ENCODE measurements around the gene BSDC1.

The BSDC1 gene

GRCh38 chr1:32353431-32353830 lies 40.8 kb downstream of the BSDC1 start:
- no peak for ATAC-seq
- Mint-ChIP-seq H3K27ac (peak overlapping the region; percentile 9), H3K36me3 (peaks cover 6% of the 10 kb centered on the region), H3K27me3 (no peaks in the 10 kb centered on the region), H3K4me3 (peak overlapping the region; percentile 50), H3K4me1 (peaks cover 38% of the 10 kb centered on the region), H3K9me3 (no peaks in the 10 kb centered on the region)

GRCh38 chr1:32352831-32353383 lies 41.3 kb downstream of the BSDC1 start:
- Mint-ChIP-seq H3K4me3 (peak overlapping the region; percentile 50), H3K27ac (peak overlapping the region; percentile 9), H3K9me3 (no peaks in the 10 kb centered on the region), H3K4me1 (peaks cover 38% of the 10 kb centered on the region), H3K36me3 (peaks cover 6% of the 10 kb centered on the region), H3K27me3 (no peaks in the 10 kb centered on the region)
- ATAC-seq, result no peak

GRCh38 chr1:32352239-32352745 lies 41.9 kb downstream of the BSDC1 start:
- Mint-ChIP-seq H3K4me1 (peaks cover 33% of the 10 kb centered on the region), H3K36me3 (peaks cover 6% of the 10 kb centered on the region), H3K27ac (peak overlapping the region; percentile 68), H3K9me3 (no peaks in the 10 kb centered on the region), H3K27me3 (no peaks in the 10 kb centered on the region), H3K4me3 (peak overlapping the region; percentile 85)
- ATAC-seq, result no peak

GRCh38 chr1:32351399-32352238 lies 42.6 kb downstream of the BSDC1 start:
- no peaks in the 10 kb centered on the region for H3K9me3 Mint-ChIP-seq
- peaks cover 4% of the 10 kb centered on the region for H3K36me3 Mint-ChIP-seq
- peak; percentile 96 for ATAC-seq
- H3K27ac Mint-ChIP-seq, result peak overlapping the region; percentile 68
- H3K4me1 Mint-ChIP-seq, result peaks cover 30% of the 10 kb centered on the region
- peak overlapping the region; percentile 85 for H3K4me3 Mint-ChIP-seq
- no peaks in the 10 kb centered on the region for H3K27me3 Mint-ChIP-seq

GRCh38 chr1:32350785-32351398 lies 43.3 kb downstream of the BSDC1 start:
- Mint-ChIP-seq H3K9me3 (no peaks in the 10 kb centered on the region), H3K27ac (peak overlapping the region; percentile 68), H3K36me3 (no peaks in the 10 kb centered on the region), H3K27me3 (no peaks in the 10 kb centered on the region), H3K4me3 (peak overlapping the region; percentile 85), H3K4me1 (peaks cover 26% of the 10 kb centered on the region)
- peak; percentile 75 for ATAC-seq

DNA sequence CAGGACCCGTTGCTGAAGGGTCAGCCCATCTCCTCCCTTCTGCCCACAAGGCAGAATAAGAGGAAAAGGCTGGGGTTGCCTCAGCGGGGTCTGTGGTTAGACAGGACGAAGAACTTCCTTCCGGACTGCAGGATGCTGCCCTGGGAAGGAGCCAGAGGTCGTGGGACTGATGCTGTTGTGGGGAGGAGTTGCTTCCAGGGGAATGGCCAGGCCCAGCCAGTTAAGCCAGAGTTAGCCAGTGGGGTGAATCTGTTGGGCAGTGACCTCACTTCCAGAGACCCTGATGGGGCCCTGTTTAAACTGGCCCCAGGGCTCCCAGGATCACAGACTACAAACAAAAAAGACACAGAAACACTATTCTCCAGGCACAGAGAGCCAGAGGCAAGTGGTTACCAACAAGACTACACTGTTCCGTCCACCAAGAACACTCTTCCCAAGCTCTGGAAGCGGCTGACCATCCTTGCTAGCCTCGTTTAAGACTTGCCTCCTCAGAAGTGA lies 45.0 kb downstream of the BSDC1 start:
- Mint-ChIP-seq H3K4me3 (no peak overlapping the region), H3K9me3 (no peaks in the 10 kb centered on the region), H3K27ac (no peak overlapping the region), H3K36me3 (no peaks in the 10 kb centered on the region), H3K4me1 (peaks cover 26% of the 10 kb centered on the region), H3K27me3 (no peaks in the 10 kb centered on the region)
- no peak for ATAC-seq

DNA sequence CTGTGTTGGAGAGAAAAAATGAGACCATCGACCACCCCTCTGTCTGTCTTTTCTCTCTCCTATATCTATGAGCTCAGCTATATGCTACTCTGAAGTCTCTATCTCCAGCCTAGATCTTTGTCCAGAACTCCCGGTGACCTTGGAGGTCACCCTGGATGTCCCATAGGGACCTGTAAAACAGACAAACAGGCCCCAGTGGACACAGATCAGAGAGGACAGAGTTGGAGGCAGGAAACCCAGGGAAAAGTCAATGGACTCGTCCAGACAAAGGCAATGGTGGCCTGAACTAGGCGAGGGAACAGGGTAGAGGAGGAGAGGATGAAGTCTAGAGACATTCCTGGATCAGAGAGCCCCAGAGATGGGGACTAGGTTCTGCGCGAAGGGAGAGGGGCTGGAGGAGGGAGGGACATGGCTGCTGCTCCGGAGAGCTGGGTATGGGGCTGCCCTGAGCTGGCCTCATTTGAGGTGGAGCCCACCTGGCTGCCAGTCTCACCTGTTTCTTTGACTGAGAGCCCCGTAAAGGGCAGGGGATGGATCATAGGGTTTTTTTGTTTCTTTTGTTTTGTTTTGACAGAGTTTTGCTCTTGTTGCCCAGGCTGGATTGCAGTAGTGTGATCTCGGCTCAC lies 47.6 kb downstream of the BSDC1 start:
- Mint-ChIP-seq H3K9me3 (no peaks in the 10 kb centered on the region), H3K27me3 (no peaks in the 10 kb centered on the region), H3K27ac (peak overlapping the region; percentile 15), H3K36me3 (no peaks in the 10 kb centered on the region), H3K4me1 (peaks cover 28% of the 10 kb centered on the region), H3K4me3 (no peak overlapping the region)
- no peak for ATAC-seq

DNA sequence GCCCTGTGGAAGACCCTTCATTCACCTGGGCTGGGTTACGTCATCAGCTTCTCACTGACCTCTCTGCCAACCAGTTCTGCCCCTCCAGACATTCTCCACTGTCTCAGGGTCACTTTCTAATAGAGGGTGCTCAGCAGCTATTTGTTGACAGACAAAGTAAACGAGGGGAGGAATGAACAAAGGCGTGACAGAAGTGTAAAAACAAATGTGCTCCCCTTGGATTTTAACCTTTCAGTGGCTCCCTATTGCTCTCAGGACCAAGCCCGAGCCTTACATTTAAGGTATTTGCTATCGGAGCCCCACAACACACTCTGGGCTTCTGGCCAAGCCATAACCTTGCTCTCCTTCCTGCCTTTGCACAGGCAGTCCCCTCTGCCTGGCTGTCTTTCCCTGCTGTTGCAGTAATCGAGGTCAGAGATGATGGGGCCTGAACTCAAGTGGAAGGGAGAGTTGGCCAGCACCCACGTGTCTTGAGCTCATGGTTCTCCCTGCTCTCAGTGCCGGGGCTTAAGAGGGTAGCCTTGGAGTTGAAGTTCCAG lies 48.9 kb downstream of the BSDC1 start:
- Mint-ChIP-seq H3K36me3 (no peaks in the 10 kb centered on the region), H3K27me3 (no peaks in the 10 kb centered on the region), H3K4me3 (no peak overlapping the region), H3K9me3 (no peaks in the 10 kb centered on the region), H3K4me1 (peaks cover 24% of the 10 kb centered on the region), H3K27ac (peak overlapping the region; percentile 15)
- no peak for ATAC-seq

DNA sequence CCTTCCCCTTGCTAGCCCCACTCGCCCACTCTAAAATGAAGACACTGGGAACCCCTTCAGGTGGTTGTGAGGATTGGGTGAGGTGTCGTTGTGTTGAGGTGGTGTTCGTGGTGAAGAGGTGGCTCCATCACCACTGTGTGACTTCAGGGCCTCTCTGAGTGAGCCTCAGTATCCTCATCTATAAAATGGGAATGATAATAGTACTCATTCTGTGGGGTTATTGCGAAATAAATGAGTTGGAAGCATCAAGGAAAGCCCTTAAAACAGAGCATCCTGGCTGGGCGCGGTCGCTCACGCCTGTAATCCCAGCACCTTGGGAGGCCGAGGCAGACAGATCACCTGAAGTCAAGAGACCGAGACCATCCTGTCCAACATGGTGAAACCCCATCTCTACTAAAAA lies 51.5 kb downstream of the BSDC1 start:
- Mint-ChIP-seq H3K27me3 (no peaks in the 10 kb centered on the region), H3K9me3 (no peaks in the 10 kb centered on the region), H3K27ac (no peak overlapping the region), H3K4me3 (no peak overlapping the region), H3K4me1 (peaks cover 44% of the 10 kb centered on the region), H3K36me3 (no peaks in the 10 kb centered on the region)
- no peak for ATAC-seq

GRCh38 chr1:32341971-32342370 lies 52.3 kb downstream of the BSDC1 start:
- H3K4me1 Mint-ChIP-seq, result peaks cover 51% of the 10 kb centered on the region
- H3K36me3 Mint-ChIP-seq, result no peaks in the 10 kb centered on the region
- ATAC-seq, result no peak
- H3K27ac Mint-ChIP-seq, result no peak overlapping the region
- H3K9me3 Mint-ChIP-seq, result no peaks in the 10 kb centered on the region
- H3K4me3 Mint-ChIP-seq, result no peak overlapping the region
- no peaks in the 10 kb centered on the region for H3K27me3 Mint-ChIP-seq

GRCh38 chr1:32341186-32341757 lies 53.0 kb downstream of the BSDC1 start:
- Mint-ChIP-seq H3K27ac (no peak overlapping the region), H3K4me3 (no peak overlapping the region), H3K9me3 (no peaks in the 10 kb centered on the region), H3K27me3 (no peaks in the 10 kb centered on the region), H3K4me1 (peaks cover 56% of the 10 kb centered on the region), H3K36me3 (no peaks in the 10 kb centered on the region)
- no peak for ATAC-seq

GRCh38 chr1:32339363-32339978 lies 54.8 kb downstream of the BSDC1 start:
- Mint-ChIP-seq H3K4me1 (peaks cover 64% of the 10 kb centered on the region), H3K9me3 (no peaks in the 10 kb centered on the region), H3K27me3 (no peaks in the 10 kb centered on the region), H3K36me3 (no peaks in the 10 kb centered on the region), H3K27ac (peak overlapping the region; percentile 57), H3K4me3 (no peak overlapping the region)
- ATAC-seq, result peak; percentile 66

- no peak for ATAC-seq
- Mint-ChIP-seq H3K36me3 (peaks cover 6% of the 10 kb centered on the region), H3K9me3 (no peaks in the 10 kb centered on the region), H3K4me1 (peaks cover 70% of the 10 kb centered on the region), H3K27me3 (no peaks in the 10 kb centered on the region), H3K27ac (peak overlapping the region; percentile 57), H3K4me3 (peak overlapping the region; percentile 14)
These were observed 55.5 kb downstream of the BSDC1 start for GRCh38 chr1:32338637-32339145.
